Neural cell (in vitro differentiated cells): Measurements from ENCODE around the gene JADE1.

Source experiments
- CTCF ChIP-seq: fragments of 450-650 bp; IDR thresholded peaks from 2 replicates; pipeline ENCODE4 v1.5.1; 2014; ENCODE audit warnings: antibody characterized with exemption, mild to moderate bottlenecking, moderate library complexity; ENCODE audit not compliant: poor library complexity, severe bottlenecking
- EZH2 ChIP-seq: fragments of 200-600, 300-800 bp; shearing (Covaris generic), sonication (generic); IDR thresholded peaks from 2 replicates; pipeline ENCODE4 v1.6.1; 2014; ENCODE audit warnings: antibody characterized with exemption, low read length, borderline replicate concordance, mild to moderate bottlenecking; ENCODE audit not compliant: insufficient read depth, poor library complexity, severe bottlenecking
- POLR2AphosphoS5 ChIP-seq: IDR thresholded peaks from 2 replicates; pipeline ENCODE4 v1.6.1; 2012
- SMC3 ChIP-seq: fragments of 450-650 bp; conservative IDR thresholded peaks from 2 replicates; pipeline ENCODE4 v1.6.1; 2014; ENCODE audit warnings: antibody characterized with exemption, mild to moderate bottlenecking, moderate library complexity; ENCODE audit not compliant: poor library complexity
- TAF1 ChIP-seq: IDR thresholded peaks from 2 replicates; pipeline ENCODE4 v1.6.1; 2012; ENCODE audit warnings: low read depth
- TF ChIP-seq, protein P1 (sequence below): IDR thresholded peaks from 2 replicates; pipeline ENCODE4 v1.6.1; 2012; ENCODE audit warnings: borderline replicate concordance

- no peak for TF ChIP-seq EZH2
- TF ChIP-seq CTCF: peak; percentile 60
- no peak for TF ChIP-seq TAF1
- TF ChIP-seq SMC3: no peak
- no peak for TF ChIP-seq POLR2AphosphoS5
- TF ChIP-seq, protein P1, sequence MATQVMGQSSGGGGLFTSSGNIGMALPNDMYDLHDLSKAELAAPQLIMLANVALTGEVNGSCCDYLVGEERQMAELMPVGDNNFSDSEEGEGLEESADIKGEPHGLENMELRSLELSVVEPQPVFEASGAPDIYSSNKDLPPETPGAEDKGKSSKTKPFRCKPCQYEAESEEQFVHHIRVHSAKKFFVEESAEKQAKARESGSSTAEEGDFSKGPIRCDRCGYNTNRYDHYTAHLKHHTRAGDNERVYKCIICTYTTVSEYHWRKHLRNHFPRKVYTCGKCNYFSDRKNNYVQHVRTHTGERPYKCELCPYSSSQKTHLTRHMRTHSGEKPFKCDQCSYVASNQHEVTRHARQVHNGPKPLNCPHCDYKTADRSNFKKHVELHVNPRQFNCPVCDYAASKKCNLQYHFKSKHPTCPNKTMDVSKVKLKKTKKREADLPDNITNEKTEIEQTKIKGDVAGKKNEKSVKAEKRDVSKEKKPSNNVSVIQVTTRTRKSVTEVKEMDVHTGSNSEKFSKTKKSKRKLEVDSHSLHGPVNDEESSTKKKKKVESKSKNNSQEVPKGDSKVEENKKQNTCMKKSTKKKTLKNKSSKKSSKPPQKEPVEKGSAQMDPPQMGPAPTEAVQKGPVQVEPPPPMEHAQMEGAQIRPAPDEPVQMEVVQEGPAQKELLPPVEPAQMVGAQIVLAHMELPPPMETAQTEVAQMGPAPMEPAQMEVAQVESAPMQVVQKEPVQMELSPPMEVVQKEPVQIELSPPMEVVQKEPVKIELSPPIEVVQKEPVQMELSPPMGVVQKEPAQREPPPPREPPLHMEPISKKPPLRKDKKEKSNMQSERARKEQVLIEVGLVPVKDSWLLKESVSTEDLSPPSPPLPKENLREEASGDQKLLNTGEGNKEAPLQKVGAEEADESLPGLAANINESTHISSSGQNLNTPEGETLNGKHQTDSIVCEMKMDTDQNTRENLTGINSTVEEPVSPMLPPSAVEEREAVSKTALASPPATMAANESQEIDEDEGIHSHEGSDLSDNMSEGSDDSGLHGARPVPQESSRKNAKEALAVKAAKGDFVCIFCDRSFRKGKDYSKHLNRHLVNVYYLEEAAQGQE: no peak
Measured at GRCh38 chr4:128782076-128782715, 27.3 kb upstream of the JADE1 start.
